HG02981 (cell line): ENCODE measurements around the gene HSFX2.
A peak's percentile ranks its signal among the peaks of the same experiment; 100 is the strongest.
"Not testable (repeated sequence)": the region's sequence is repeated elsewhere in the genome, so short reads cannot be mapped to it uniquely, and the experiment has no call there.

Experiments used
- ATAC-seq: cut with Tn5 transposase; IDR thresholded peaks from one replicate; pipeline ENCODE4 v1.9.1; 2021; ENCODE audit warnings: mild to moderate bottlenecking, moderate library complexity; ENCODE audit not compliant: unreplicated experiment

HSFX2 gene, protein sequence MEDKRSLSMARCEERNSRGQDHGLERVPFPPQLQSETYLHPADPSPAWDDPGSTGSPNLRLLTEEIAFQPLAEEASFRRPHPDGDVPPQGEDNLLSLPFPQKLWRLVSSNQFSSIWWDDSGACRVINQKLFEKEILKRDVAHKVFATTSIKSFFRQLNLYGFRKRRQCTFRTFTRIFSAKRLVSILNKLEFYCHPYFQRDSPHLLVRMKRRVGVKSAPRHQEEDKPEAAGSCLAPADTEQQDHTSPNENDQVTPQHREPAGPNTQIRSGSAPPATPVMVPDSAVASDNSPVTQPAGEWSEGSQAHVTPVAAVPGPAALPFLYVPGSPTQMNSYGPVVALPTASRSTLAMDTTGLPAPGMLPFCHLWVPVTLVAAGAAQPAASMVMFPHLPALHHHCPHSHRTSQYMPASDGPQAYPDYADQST

DNA sequence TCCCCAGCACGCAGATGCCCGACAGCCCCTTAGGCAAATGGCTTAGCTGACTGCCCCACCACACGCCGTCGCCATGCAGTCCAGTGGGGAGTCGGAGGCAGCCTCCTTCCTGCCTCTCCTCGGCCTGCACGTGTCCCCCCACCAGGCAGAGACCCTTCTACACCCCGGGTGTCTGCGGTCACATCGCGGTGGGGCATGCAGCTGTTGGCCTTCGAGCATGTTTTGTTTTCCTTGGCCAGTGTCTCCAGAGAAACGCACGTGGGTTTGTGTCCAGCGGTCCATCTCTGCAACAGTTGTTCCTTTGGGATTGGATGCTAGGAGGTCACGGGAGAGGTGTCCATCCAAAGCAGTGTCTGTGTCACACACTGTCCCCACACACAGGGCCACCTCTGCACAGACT lies at the start of gene HSFX2:
Gene HSFX2 (minus strand): TSS at position 101 of the 400 bp plus-strand sequence. CDS start 614 bp downstream, outside the sequence.
- ATAC-seq = not testable (repeated sequence)

DNA sequence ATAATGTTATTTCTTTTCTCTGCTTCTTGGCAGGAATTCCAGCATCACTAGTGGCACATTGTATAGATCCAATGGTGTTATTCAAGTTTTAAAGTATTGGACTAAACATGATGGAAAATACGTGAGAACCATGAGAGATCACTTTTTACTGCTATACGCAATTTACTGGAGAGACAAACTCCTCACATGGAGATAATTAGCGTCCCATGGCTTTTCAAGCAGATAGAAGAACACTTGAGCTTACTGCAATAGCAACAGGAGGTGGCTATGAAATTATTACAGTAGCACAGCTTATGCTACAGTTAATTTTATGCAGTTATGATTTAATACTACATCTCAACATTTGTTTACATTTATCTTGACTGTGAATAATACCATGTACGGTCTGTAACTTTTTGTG lies 48.4 kb upstream of the HSFX2 start:
- no peak for ATAC-seq

GRCh38 chrX:149641835-149642234 lies 46.7 kb upstream of the HSFX2 start:
- ATAC-seq = no peak

DNA sequence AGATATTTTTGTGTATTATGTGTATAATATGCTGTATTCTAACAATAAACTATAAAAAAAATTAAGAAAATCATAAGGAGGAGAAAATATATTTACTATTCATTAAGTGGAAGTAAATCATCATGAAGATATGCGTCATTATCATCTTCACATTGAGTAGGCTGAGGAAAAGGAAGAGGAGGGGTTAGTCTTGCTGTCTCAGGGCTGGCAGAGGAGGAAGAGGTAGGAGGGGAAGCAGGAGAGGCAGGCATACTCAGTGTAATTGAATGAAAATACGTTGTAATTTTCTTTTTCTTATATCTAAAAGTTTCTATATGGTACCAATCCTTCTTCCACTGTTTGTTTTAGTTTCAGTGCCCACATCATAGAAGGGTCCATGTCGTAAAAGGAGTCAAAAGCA lies 46.3 kb upstream of the HSFX2 start:
- no peak for ATAC-seq

GRCh38 chrX:149639568-149639967 lies 44.5 kb upstream of the HSFX2 start:
- no peak for ATAC-seq

DNA sequence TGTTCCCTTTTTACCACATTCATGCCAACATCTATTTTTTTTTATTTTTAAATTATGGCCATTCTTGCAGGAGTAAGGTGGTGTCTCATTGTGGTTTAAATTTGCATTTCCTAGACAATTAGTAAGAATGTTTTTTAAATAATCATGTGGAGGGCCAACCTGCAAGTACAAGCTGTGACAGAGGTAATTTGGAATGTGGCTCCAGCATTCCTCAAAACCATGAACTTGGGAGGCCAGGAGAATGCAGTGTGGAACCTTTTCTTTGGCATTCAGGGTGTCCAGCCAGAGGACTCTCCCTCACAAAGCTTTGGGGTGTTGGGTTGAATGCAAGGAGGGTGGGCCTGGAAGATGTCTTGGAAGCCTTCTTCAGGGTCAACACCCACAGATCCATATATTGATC lies 43.7 kb upstream of the HSFX2 start:
- ATAC-seq = no peak

DNA sequence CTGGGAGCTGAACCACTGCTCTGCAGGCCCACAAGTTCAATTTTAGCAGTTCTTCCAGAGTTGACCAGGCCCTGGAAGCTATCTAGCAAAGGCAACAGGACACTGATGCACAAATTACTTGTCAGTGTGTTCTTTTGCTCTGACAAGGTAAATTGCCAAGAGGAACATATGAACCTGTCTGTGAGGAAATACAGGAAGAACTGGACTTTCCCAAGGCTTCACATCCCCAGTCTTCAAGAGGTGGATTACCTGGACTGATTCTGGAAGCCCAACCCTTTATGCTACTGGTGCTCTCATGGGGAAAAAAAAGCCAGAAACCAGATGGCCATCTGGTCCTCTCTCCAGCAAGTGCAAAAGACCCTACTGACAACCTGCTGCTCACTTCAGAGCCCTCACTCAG lies 38.4 kb upstream of the HSFX2 start:
- ATAC-seq = no peak

GRCh38 chrX:149631234-149632165 lies 36.4 kb upstream of the HSFX2 start, which contains the start of gene TMEM185A:
TSS of gene TMEM185A (minus strand) at chrX:149631792. CDS start at chrX:149631580, 212 bp downstream.
- ATAC-seq = peak; percentile 85

DNA sequence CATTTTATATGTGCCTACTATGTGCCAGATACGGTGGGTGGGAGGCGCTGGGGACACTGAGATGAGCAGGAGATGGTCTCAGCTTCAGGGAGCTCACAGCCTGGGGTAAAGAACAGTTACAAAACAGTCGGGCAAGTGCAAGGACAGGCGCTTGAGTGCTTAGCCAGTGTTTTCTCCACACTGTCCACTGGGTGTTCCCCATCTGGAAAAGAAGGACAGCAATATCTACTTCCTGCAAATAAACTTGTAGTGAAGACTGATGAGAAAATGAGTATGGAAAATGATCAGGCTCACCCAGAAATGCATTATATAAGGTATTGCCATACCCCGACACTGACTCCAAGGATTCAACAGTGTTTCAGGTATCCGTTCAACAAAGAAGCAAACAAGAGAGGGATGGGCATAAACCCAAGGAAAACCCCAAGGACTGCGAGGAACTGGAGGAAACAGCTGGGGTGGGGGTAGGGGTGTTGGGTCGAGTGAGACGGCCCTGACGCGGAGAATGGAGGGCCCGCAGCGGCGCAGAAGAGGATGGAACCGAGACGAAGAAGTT lies 35.6 kb upstream of the HSFX2 start:
- ATAC-seq = no peak

- ATAC-seq = no peak
Observed at GRCh38 chrX:149629730-149630387, 34.7 kb upstream of the HSFX2 start.

DNA sequence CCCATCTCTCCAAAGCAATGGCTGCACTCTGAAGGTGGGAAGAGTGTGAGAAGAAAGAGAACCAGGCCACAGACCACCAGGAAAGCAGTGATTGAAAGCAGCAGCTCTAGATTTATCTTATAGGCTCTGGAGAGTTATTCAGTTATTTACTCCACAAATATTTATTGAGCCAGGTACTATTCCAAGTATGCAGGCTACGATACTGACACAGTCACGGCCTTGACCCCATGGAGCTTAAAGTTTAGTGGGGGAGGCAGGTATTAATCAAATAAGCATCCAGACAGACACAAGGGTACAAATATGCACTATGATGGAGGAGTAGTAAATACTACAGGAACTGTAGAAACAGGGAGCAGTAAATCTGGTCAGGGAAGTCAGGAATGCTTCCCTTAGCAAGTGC lies 33.7 kb upstream of the HSFX2 start:
- ATAC-seq = no peak

- no peak for ATAC-seq
Observed at GRCh38 chrX:149628280-149628679, 33.2 kb upstream of the HSFX2 start.

- ATAC-seq = not testable (repeated sequence)
Observed at GRCh38 chrX:149626829-149627228, 31.7 kb upstream of the HSFX2 start.

- ATAC-seq = not testable (repeated sequence)
Observed at GRCh38 chrX:149619662-149620061, 24.5 kb upstream of the HSFX2 start.

GRCh38 chrX:149618871-149619270 lies 23.8 kb upstream of the HSFX2 start:
- no peak for ATAC-seq

DNA sequence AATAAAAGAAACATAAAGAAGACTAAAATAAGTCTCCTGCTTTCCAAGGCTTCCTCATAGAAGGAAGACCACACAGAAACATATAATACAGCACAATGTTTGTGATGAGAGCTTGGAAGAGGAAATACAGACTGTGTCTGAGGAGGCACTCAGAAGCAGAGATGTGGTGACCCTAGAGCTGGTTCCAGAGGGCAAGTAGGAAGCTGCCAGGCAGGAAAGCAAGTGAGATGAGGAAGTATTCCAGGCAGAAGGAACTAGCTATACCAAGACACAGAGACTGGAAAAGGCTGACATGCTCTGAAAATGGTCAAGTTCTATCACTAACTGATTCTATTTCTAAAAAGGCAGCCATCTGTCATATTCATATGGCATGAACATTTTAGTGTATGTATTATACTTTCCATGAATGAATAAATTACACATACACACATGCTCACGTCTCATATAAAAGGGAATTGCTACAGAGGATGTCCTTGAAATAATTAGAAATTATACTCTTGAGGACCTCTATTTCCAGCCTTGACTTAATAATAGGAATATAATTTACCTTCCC lies 16.6 kb upstream of the HSFX2 start:
- ATAC-seq = no peak

DNA sequence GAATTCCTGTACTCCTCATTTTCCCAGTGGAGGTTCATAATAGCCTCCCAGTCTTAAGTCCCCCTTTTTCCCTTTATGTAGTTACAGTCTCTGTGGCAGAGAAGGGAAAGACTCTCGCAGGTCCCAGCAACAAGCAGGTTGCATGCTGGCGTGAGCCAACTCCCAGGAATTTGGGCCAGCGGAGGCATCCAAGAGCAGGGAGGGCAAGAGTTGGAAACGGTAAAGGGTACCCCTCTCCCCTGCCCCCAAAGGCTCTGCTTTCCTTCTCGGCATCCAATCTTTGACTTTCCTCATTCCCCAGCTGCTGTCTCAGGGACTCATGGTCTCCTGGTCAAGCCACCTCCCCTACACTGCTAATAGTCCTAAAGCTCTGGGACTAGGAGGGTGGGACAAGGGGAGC lies 15.4 kb upstream of the HSFX2 start:
- no peak for ATAC-seq

DNA sequence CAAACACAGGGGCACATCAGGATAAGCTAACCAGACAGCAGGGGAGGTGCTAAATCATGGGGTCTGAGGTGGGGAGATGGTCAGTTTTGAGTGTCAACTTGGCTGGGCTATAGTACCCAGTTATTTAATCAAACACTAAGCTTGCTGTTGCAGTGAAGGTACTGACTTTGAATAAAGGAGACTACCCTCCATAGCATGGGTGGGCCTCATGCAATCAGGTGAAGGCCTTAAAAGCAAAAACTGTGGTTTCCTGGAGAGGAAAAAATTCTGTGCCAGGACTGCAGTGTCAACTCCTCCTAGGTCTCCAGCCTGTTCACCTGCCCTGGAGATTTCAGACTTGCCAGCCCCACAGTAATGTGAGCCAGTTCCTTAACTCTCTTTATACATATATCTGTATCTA lies 12.6 kb upstream of the HSFX2 start:
- no peak for ATAC-seq

DNA sequence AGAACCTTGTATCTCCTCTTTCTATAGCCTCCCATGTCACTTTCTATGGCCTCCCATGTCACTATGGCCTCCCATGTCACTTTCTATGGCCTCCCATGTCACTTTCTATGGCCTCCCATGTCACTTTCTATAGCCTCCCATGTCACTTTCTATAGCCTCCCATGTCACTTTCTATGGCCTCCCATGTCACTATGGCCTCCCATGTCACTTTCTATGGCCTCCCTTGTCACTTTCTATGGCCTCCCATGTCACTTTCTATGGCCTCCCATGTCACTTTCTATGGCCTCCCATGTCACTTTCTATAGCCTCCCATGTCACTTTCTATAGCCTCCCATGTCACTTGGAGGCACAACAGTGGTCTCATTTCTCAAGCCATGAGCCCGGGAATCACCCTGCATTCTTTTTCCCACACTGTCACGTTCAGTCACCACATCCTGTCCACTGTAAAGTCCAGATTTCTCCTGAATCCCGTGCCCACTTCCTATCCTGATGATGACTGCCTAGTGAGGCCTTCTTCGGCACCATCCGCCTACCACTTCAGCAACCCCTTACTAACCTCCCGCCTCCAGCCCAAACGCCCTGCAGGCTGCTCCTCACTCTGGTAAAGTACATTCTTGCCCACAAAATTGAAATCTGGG lies 10.3 kb upstream of the HSFX2 start:
- ATAC-seq = not testable (repeated sequence)

GRCh38 chrX:149598603-149599002 lies 3.5 kb upstream of the HSFX2 start:
- ATAC-seq = not testable (repeated sequence)
